ENCODE data around the gene SLC6A8.
"Not testable (repeated sequence)": the region's sequence is repeated elsewhere in the genome, so short reads cannot be mapped to it uniquely, and the experiment has no call there.

Gene SLC6A8

DNA sequence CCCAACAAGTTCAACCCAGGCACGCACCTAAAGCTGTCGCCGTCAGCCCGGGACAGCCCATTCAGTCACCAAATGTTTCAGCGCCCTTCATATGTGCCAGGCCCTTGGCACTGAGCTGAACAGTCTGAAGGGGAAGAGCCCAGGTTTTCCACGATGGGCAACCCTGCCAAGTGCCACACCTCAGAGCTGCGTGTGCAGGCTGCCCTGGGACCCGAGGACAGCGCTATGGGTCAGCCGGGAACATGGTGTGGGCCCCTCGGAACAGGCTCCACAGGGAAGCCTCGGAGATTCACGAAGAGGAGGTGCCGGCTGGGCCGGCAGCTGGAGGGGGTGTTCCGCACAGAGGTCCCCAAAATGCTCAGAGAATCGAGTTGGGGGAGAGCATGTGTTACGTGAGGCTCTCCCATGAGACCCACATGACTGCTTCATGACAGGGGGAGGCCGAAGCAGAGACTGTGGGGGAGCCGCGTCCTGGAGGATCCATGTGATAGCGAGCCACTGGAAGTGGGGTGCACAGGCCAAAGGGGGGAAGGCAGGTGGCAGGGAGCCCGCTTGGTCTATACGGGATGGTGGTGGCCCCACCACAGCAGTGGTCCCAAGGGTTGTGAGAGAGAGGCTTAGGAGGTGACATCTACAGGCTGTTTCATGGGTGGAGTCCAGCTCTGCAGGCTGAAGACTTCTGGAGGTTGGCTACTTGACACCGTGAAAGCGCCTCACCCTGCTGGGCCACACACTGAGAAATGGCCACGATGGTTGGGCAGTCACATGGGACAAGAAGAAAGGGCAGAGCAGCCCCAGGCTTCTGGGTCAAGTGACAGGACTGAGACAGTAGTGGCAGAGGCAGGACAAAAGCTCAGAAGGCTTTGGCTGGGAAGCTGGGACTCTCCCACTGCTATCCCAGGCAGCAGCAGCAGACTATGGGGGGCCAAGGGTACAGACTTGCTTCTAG lies 22.3 kb downstream of the SLC6A8 start:
- DNase-seq: no peak

DNA sequence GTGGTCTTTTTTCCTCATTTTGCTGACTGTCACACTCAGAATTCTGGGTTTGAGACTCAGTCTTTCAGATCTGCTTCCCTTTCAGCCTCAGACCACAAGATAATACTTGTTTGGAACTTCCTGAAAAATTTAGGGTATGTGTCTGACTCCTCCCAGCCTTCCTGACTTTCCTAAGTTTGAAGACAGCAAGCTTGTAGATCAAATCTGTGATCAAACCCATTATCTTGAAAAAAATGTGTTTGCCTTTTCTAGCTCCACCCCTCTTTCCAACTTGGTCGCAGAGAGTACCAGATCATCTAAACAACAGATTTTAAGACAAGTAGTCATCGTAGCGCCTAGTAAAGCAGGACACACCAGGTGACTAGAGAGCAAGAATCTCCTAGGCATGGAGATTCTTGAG lies 26.5 kb downstream of the SLC6A8 start:
- DNase-seq: no peak

DNA sequence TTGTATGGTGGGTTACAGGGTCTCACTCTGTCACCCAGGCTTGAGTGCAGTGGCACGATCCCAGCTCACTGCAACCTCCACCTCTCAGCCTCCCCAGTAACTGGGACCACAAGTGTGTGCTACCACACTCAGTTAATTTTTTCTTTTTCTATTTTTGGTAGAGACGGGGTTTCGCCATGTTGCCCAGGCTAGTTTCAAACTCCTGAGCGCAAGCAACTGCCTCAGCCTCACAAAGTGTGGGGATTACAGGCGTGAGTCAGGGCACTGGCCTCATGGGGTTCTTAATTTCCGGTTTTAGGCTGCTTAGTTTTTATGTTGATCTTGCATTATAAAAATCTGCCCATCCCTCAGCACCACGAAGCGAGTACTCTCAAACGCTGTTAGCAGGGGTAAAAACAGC lies 29.7 kb downstream of the SLC6A8 start:
- DNase-seq: no peak

DNA sequence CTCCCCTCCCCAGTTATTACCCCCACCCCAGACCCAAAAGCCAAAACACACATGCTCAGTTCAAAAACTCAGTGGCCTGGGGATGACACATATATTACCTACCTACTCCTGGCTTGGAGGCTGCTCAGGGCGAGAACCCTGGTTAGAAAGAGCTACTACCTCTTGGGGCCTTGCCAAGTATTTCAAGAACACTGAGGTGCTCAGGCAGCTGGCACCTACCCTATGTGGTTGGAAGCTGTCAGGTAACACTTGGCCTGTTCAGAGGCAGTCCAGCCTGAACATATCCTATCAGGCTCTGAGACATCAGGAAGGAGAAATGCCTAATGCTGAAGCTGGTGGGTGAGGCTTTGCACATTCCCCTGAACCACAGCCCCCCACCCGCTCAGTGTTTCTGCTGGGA lies 31.5 kb downstream of the SLC6A8 start:
- DNase-seq: no peak

DNA sequence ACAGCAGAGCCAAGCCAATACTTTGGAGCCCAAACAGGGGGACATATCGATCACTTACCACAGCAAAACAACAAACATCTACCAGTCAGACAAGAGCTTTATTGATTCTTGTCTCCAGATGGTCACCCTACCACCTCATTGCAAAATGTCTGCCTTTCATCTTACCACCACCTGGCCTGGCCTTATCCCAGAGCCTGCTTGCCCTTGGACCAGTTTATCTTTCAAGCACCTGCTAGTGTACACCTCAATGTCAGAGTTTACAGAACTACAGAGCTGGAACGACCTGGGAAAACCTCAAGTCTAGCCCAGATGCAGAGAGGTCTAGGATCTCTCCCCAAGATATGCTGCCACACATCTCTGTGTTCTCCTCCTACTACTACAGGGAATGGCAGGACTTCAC lies 32.0 kb downstream of the SLC6A8 start:
- no peak for DNase-seq

DNA sequence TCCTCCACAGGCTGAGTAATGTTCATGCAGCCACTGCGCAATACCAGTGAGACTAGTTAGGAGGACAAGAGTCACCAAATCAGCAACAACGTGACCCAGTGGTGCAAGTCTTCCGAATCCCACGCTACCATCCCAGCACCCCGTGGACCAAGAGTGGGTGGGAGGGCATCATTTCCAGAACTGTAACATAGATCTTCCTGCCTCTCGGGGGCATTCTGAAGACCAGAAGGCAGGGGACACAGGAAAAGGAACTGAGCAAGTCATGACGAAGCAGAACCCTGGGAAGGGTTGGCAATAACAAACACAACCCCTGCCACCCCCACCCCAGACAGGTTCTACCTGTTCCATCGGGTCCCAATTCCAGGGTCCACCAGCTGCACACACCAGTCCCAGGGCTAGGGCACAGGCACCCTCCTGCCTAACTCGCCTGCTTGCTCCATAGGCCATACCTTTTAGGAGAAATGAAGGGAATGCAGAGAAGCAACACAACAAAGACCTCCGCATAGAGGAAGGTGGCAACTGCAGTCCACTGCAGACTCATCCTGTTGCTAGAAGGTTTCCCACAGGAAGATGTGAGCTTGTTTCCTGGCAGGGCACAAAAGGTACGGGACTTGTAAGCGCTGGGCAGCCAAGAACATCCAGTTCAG lies 35.1 kb downstream of the SLC6A8 start:
- no peak for DNase-seq

DNA sequence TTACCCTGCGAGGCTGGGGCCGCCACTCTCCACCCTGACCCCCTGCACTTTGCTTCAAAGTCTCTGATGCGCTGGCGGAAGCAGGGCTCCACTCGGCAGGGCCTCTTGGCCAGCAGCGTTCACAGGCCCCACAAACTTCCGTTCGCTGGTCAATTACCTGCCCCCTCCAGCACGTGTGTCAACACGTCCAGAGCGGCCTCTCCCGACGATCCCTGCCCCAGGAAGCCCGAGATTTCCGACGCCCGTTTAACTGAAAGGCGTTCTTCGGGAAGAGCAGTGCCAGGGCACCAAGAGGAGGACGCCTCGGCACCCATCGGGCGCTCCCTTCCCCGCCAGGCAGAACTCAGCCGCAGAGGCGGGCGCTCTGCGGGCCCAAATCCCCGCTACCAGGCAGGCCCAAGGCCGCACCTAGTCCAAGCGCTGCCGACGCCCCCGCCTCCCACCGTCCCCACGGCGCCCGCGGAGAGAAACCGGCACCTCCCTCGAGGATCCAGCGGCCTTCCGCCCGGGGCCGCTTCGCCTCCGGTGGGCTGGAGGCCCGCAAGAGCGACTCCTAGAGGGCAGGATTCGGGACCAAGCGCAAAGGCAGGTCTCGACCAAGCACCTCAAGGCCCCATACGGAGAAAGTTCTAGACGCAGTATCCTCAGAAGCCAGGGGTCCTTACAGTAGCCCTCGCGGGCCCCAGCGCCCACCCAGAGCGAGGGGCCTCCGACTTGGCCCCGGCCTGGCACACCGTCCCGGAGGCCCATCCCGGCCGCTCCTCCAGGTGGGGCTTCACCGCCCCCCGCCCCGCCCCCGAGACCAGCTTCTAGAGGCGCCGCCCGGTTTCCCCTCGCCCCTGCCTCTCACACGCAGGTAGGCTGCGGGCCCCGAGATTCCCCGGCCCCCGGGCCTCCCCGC lies 35.9 kb downstream of the SLC6A8 start:
- no peak for DNase-seq

DNA sequence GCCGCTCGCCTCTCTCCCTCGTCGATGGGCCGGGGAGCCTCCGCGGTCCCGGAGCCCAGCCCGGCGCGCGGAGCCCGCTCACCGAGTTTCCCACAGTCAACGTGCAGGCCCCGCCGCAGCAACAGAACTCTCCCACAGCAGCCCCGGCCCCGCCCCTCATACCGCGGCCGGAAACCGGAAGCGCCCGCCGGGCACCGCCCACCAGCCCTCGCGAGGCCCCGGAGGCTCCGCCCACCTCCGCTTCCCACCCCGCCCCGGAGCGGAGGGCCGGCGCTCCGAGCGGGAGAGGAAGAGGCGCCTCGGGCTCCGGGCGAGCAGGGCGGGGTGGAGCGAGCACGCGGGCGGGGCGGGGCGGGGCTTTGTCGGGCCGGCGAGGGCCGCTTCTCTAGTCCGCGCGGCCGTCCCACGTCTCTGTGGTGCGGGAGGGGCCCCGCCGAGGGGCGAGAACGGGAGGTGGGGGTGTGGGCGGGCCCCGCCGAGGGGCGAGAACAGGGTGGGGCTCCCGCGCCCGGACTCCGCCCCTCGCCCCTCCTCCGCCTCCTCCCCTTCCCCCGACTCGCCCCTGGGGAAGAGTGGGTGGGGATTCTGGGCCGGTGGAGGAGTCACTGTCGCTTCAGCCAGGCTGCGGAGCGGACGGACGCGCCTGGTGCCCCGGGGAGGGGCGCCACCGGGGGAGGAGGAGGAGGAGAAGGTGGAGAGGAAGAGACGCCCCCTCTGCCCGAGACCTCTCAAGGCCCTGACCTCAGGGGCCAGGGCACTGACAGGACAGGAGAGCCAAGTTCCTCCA lies 36.7 kb downstream of the SLC6A8 start, which contains the start of the genes ABCD1 and BCAP31:
Gene ABCD1, plus strand, starts transcription at position 605 of the 787 bp plus-strand sequence. CDS start 411 bp downstream, outside the sequence.
Gene BCAP31, minus strand, starts transcription at position 136 of the 787 bp plus-strand sequence. CDS start 1,143 bp downstream, outside the sequence.
- peak; percentile 72 for DNase-seq

DNA sequence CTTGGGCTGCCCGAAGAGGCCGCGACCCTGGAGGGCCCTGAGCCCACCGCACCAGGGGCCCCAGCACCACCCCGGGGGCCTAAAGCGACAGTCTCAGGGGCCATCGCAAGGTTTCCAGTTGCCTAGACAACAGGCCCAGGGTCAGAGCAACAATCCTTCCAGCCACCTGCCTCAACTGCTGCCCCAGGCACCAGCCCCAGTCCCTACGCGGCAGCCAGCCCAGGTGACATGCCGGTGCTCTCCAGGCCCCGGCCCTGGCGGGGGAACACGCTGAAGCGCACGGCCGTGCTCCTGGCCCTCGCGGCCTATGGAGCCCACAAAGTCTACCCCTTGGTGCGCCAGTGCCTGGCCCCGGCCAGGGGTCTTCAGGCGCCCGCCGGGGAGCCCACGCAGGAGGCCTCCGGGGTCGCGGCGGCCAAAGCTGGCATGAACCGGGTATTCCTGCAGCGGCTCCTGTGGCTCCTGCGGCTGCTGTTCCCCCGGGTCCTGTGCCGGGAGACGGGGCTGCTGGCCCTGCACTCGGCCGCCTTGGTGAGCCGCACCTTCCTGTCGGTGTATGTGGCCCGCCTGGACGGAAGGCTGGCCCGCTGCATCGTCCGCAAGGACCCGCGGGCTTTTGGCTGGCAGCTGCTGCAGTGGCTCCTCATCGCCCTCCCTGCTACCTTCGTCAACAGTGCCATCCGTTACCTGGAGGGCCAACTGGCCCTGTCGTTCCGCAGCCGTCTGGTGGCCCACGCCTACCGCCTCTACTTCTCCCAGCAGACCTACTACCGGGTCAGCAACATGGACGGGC lies 37.5 kb downstream of the SLC6A8 start:
- no peak for DNase-seq

DNA sequence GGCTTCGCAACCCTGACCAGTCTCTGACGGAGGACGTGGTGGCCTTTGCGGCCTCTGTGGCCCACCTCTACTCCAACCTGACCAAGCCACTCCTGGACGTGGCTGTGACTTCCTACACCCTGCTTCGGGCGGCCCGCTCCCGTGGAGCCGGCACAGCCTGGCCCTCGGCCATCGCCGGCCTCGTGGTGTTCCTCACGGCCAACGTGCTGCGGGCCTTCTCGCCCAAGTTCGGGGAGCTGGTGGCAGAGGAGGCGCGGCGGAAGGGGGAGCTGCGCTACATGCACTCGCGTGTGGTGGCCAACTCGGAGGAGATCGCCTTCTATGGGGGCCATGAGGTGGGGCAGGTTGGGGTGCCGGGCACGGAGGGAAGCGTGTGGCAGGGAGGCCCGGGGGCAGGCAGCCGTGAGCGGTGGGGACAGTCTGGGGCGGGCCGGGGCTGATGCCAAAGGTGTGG lies 38.1 kb downstream of the SLC6A8 start:
- DNase-seq: no peak

DNA sequence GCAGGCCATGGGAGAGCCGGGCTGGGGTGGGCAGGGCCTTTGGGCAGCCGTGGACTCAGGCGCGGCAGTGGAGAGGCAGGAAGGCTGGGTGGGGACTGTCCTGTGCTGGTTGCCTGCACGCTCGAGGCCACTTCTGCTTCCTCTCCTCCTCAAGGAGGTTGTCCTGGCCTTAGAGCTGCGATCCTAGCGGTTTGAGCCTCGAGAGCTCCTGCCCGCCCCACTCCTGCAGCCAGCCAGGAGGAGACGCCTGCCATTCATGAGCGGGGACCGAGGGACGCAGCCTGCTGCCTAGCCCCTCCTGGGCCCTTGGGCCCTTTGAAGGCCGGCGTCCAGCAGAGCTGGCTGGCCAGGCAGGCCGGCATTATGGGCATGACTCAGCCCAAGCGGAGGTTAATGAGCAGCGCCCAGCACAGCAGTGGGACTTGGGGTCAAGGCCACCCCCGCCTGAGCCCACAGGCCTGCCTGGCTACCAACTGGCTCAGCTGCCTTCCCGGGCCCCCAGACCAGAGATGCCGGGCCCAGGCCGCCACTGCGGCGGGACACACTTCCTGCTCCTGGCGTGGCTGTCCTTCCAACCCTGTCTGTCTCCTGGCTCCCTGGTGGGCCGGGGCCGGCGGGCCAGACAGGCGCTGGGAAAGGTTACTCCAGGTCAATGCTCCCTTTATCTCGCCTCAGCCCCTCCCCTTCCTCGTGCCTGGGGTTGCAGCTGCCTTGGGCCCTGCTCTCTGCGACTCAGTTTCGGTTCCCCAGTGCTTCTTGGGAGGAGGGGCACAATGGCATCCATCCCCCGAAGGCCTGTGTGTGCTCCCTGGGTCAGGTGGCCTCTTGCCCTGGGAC lies 38.8 kb downstream of the SLC6A8 start:
- peak; percentile 43 for DNase-seq

DNA sequence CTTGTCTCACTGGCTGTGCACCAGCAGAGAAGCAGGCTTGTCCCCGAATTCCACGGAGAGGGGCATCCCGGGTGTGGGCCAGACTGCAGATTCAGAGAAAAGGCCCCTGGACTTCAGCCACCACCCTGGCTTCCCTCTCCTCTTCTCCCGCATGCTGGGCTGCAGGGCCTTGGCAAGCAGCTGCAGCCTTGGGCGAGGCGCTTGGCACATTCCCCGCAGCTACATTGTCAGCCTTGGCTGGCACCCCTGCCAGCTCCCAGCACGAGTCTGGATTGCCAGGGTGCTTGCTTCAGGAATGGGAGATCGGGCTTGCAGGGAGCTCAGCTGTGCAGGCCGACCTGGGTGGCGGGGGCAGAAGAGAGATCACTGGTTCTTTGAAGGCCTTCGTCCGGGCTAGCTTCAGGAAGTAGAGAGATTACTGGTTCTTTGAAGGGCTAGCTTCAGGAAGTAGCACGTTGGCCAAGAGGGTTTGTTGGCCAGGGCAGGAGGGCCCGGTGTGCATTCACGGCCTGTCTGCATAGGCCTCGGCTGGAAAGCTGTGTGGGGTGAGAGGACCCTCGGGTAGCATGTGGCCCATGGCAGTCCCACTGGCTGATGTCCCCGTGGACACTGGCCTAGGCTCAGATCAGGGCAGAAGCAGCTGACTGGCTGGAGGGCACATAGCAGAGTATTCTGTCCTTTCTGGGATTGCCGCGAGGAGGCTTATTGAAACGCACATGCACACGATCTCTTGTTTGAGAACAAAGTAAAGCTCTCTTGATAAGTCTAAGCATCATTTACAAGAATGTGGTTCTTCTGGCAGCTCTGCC lies 39.6 kb downstream of the SLC6A8 start:
- no peak for DNase-seq

DNA sequence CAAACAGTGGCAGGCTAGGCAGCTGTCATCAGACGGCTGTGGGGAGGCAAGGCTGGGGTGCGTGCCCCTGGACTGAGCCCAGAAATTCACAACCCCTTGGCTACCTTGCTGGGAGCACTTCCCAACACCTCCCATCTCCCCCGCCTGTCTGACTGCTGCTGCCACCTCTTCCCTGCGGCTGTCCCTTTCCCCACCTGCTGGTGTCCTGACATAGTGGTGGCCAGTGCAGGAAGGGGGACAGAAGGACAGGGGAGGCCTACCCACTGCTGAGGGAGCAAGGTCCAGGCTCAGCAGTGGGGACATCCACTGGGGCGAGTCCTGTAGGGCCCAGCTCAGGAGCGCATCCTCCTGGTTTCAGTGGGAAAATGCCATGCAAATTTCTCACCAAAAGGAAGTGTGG lies 40.4 kb downstream of the SLC6A8 start:
- no peak for DNase-seq

DNA sequence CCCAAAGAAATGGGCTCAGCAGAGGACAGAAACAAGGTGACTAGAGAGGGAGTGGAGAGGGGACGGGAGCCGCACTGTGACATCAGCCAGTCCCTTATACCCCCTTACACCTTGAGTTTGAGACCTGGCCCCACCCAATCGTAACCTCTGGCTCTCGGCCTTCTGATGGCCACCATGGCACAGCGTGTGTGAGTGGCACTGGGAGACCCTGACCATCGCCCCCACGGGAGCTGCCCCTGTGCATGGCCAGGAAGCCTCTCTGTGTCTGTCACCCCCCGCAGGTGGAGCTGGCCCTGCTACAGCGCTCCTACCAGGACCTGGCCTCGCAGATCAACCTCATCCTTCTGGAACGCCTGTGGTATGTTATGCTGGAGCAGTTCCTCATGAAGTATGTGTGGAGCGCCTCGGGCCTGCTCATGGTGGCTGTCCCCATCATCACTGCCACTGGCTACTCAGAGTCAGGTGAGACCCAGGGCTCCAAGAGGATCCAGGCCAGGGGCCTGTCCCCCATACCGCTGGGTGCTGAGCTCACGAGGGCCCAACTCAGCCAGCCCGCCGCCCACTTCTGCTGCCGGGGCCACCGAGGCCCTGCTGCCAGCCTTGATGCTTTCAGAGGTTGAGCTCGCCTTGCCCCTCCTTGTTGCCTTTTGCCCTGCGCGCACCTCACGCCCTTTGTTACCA lies 41.4 kb downstream of the SLC6A8 start:
- no peak for DNase-seq

DNA sequence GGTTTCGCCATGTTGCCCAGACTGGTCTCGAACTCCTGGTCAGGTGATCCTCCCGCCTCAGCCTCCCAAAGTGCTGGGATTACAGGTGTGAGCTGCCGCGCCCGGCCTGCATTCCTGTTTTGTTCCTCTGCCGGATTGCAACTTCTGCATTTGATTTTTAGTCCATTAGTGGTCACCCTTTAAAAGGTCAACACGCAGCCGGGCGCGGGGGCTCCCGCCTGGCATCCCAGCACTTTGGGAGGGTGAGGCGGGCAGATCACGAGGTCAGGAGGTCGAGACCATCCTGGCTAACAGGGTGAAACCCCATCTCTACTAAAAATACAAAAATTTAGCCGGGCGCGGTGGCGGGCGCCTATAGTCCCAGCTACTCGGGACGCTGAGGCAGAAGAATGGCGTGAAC lies 42.4 kb downstream of the SLC6A8 start:
- DNase-seq: not testable (repeated sequence)

DNA sequence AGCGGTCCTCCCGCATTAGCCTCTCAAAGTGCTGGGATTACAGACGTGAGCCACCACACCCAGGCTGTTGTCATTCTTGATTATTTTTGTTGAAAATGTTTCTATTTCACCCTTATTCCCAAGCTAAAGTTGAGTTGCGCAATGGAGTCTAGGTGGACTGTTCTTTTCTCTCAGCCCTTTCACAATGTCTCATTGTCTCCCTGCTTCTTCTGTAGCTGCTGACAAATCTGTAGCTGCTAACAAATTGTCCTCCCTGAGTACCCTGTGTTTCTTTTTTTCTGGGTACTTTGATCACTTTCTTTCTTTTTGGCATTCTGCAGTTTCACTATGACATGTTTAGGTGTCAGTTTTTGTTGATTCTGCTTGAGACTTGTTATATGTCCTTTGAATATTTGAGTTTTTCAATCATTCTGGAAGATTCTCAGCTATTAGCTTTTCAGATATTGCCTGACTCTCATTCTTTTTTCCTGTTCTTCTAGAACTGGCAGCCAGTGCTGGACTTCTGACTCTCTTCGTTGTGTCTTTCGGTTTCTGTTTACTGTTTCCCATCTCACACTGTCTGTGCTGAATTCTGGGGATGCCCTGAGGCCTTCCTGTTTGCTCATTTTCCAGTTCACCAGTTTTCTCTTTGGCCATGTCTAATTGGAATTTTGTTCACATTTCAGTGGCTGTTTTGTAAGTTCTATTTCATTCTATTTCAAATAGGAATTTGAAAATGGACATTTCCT lies 43.6 kb downstream of the SLC6A8 start:
- no peak for DNase-seq

DNA sequence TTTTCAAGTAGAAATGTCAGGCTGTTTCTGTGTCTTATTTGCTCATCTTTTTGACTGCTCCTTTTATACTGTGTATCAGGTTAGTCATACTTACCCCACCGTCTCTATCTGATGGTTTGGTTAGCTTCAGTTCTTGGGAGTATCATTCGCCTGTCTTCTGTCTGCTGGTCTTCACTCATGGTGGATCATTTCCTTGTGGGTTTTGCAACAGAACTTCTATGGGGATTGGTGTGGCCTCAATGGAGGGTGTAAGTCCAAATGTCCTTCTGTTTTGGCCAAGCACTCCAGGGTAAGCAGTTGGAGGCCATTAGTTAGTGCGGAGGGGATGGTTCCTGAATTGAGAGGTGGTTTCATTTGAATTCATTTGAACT lies 44.1 kb downstream of the SLC6A8 start:
- no peak for DNase-seq

DNA sequence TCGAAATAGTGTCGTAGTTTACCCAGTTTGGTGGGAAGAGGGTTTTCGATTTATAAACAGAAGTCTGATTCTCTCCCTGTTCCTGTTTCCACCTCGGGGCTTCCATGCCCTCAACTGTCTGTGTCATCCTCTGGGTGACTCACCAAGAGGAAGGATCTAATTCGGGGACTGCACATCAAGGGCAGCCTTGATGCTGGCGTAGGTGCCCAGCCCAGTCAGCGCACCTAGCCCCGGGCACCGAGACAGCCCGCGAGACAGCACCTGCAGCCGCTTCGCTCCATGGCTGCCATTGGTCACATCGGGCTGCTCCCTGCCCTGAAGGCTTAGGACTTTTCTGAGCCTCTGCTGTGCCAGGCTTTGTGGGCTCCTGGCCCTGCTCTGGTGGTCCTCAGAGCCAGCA lies 44.7 kb downstream of the SLC6A8 start:
- DNase-seq: no peak
